Urothelium cell line (cell line): Measurements from ENCODE around the gene PAPLN.

ENCODE experiments used
- DNase-seq: peaks from one replicate; pipeline ENCODE4 v3.0.0; 2011; ENCODE audit warnings: low spot score, mixed read lengths
- FAIRE-seq: peaks from 2 replicates; lab custom pipeline; 2011; peaks lifted over from hg19 to GRCh38; lab: Jason Lieb, UNC

Gene PAPLN

GRCh38 chr14:73258076-73258475, 20.8 kb downstream of the PAPLN start:
- DNase-seq (no peak), FAIRE-seq (no peak)

GRCh38 chr14:73258845-73259611, 21.7 kb downstream of the PAPLN start:
- peak; percentile 85 for FAIRE-seq
- no peak for DNase-seq

DNA sequence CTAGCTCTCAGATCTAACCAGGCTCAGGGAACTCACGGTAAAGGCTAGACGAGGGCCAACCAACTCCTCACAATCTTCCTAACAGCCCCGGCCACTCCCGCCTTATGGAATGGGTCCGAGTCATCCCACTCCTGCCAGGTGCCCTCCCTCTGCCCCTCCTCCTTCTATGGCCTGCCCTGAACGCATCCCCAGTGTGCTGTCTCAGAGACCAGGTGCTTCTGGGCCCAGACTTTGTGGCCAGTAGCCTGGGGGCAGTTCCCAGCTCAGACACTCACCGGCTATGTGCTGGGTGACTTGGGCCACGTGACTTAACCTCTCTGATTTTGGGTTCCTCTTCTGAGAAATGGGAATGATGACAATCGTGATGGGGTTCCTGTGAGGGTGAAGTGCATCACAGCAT, 22.5 kb downstream of the PAPLN start:
- FAIRE-seq (no peak), DNase-seq (no peak)

DNA sequence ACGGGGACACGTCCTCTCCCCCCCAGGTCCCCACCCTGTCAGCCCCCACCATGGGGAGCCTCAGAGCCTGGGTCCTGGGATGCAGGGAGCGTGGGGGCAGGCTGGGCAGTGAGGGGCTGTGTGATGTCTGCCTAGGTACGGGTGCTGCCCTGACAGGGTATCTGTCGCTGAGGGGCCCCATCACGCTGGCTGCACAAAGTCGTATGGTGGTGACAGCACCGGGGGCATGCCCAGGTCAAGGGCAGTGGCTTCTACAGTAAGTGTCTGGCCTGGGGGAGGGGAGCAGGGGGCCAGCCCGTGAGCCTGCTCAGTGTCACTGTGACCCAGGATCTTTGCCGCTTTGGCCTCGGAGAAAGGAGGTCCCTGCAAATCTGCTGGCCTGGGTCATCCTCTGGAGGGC, 23.3 kb downstream of the PAPLN start:
- no peak for DNase-seq
- peak; percentile 50 for FAIRE-seq

DNA sequence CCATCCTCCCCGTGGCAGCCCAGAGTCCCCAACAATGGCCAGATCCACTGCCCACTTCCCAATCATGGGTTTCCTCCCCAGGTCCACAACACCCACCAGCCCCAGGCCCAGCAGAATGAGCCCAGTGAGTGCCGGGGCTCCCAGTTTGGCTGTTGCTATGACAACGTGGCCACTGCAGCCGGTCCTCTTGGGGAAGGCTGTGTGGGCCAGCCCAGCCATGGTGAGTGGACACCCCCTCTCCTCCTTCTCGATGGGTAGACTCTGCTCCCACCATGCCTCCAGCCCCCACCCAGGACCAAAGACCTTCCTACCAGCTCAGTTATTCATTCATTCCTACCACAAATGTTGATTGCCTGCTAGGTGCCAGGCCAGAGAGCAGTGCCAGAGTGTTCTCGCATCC, 23.8 kb downstream of the PAPLN start:
- no peak for FAIRE-seq
- no peak for DNase-seq

DNA sequence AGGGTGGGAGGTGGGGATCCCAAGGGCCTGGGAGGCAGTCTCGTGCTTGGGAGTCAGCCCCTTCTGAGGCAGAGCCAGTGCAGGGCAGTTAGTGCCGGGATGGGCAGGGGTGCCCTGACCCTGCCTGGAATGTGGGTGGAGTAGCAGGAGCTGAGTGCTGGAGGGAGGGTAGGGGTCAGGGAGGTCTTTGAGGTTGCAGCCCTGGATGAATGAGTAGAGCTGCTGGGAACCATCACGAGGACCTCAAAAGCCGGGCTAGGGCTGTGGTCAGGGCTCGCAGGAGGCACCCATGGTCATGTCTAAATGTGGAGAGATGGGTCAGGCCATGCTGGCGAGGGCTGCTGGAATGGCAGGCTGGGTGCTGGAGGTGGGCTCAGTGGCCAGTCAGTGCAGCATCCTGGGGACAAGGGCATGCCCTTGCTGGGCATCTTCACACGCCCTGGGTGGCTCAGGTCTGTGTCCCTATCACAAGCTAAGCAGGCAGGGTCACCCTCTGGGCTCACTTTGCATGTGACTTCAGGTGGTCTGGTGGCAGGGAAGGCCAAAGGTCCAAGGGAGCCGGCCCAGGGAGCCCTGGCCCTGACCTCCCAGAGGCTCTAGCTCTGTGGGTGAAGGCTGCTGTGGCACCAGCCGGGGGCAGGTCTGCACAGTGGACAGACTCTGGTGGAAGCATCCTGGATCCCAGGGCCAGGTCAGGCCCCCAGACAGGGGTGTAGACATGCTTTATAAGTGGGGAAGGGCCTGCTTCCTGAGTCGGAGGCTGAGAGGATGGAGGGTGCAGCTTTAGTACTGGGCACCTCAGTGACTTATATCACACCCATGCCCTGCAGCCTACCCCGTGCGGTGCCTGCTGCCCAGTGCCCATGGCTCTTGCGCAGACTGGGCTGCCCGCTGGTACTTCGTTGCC, 24.5 kb downstream of the PAPLN start:
- DNase-seq (no peak), FAIRE-seq (peak; percentile 74)

DNA sequence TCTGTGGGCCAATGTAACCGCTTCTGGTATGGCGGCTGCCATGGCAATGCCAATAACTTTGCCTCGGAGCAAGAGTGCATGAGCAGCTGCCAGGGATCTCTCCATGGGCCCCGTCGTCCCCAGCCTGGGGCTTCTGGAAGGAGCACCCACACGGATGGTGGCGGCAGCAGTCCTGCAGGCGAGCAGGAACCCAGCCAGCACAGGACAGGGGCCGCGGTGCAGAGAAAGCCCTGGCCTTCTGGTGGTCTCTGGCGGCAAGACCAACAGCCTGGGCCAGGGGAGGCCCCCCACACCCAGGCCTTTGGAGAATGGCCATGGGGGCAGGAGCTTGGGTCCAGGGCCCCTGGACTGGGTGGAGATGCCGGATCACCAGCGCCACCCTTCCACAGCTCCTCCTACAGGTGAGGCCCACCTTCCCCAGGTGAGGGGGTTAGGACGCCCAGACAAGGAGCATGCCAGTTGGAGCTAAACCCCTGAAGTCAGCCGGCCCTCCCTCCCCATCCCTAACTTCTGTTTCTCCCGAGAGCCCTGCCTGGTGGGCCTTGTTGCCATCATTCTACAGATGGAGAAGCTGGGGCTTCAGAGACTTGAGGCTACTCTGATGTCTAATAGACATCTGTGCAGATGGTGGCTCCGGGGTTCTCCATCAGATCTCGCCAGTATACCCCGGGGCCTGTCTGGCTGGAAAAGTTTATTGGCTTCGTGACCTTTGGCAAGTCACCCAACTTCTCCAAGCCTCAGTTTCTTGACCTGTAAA, 25.3 kb downstream of the PAPLN start:
- DNase-seq (no peak), FAIRE-seq (no peak)

GRCh38 chr14:73263606-73264005, 26.3 kb downstream of the PAPLN start:
- DNase-seq: no peak
- peak; percentile 42 for FAIRE-seq

GRCh38 chr14:73264080-73264884, 27.0 kb downstream of the PAPLN start:
- FAIRE-seq (peak; percentile 70), DNase-seq (no peak)

- DNase-seq (no peak), FAIRE-seq (peak; percentile 74)
Measured at GRCh38 chr14:73264885-73265720, 27.8 kb downstream of the PAPLN start.

DNA sequence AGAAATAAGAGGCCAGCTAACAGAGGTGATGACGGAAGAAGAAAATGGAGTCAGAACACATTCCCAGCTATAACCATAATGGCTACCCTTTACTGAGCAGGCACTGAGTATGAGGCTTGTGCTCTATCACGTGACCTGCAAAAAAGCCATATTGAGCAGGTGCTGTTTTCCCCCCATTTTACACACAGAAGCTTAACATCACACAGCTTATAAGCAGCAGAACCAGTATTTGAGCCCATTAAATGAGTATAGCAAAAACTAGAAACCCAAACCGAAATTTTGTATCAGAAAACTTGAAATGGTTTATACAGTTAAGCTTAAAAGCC, 28.4 kb downstream of the PAPLN start:
- FAIRE-seq: peak; percentile 68

GRCh38 chr14:73266317-73266716, 29.0 kb downstream of the PAPLN start:
- peak; percentile 27 for FAIRE-seq
- no peak for DNase-seq

More for the DNA sequence above, 28.4 kb downstream of the PAPLN start:
- no peak for DNase-seq

DNA sequence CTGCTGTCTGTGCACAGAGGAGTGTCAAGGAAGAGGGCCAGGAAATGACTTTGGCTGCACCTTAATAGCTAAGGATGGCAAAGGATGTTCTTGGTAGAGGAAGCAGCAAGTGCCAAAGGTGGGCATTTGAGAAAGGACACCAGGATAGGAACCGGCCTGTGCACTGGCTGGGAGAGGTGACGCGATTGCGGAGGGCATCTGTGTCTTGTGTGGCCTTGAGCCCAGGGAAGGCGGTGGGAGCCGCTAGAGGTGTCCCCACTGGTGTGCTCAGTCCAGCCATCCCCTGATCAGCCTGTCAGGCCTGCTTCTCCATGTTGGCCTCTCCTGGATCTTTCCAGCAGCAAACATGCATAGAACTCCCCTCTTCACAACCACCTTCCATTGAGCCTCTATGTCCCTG, 30.2 kb downstream of the PAPLN start:
- DNase-seq: no peak
- peak; percentile 83 for FAIRE-seq

- FAIRE-seq (peak; percentile 58), DNase-seq (no peak)
Measured at GRCh38 chr14:73269729-73270531, 32.6 kb downstream of the PAPLN start.

DNA sequence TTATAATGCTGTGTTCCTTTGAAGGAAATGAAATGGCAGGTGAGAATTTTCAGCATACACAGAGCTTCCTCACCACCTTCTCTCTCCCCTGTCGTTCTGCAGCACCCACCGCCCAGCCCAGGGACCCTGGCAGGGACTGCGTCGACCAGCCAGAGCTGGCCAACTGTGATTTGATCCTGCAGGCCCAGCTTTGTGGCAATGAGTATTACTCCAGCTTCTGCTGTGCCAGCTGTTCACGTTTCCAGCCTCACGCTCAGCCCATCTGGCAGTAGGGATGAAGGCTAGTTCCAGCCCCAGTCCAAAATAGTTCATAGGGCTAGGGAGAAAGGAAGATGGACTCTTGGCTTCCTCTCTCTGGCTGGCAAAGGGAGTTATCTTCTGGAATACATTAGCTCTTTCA, 35.1 kb downstream of the PAPLN start:
- FAIRE-seq (peak; percentile 75), DNase-seq (no peak)

DNA sequence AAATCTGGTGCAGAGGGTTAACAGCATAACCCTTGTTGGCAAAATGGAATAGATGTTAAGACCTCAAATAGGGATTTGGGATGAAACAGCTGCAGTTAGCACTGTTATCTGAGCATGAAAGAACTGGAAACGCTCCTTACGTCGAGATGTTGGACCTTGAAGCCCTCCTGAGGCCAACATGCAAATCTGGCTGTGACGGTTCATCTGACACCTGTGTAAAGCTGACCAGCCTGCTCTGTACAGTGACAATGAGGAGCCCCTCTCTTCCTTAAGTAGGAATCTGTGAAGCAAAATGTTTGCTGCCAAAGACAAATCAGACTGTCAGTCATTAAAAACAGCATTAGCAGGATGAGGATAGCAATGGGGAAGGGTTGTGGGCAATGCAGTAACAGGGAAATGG, 36.5 kb downstream of the PAPLN start:
- peak; percentile 27 for FAIRE-seq

DNA sequence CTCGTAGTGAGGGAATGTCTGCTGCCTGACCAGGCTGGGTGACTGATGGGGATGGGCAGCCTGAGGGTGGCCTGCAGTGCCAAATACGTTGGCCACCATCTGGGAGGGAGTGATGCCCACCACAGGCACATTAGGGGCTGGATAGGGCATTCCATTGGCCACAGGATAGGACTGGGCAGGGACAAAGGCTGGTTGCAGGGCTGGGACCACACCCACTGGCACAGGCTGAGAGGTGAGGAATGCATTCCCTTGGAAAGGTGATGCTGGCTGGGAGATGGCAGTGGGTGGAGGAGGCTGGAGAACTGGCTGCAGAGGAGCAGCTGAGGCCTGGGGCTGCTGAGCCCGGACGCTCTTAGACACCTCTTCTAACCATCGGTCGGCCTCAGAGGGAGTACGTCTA, 39.5 kb downstream of the PAPLN start:
- FAIRE-seq (peak; percentile 55), DNase-seq (no peak)

More for the DNA sequence above, 36.5 kb downstream of the PAPLN start:
- DNase-seq: no peak

- no peak for FAIRE-seq
- DNase-seq: no peak
Measured at GRCh38 chr14:73277376-73277775, 40.1 kb downstream of the PAPLN start.

GRCh38 chr14:73280903-73281302, 43.6 kb downstream of the PAPLN start:
- DNase-seq (no peak), FAIRE-seq (no peak)
